ENCODE data around the gene LRRC25. TPM values are rescaled to one million over a fixed set of nuclear protein-coding genes. Genes with fewer than 3 reads are reported as not detected.
A peak's percentile ranks its signal among the peaks of the same experiment; 100 is the strongest.
"Not testable (repeated sequence)": the region's sequence is repeated elsewhere in the genome, so short reads cannot be mapped to it uniquely, and the experiment has no call there.

Gene LRRC25
- total and polyA plus RNA-seq, 8 donors = 0.98 to 11.2 (median 2.7) TPM; not detected in 2

- no peaks in the 10 kb centered on the region for H3K36me3 ChIP-seq
- no peak overlapping the region for H3K27ac ChIP-seq
- 42 to 50% (median 45%) methylated on average over 9 to 10 of the region's 10 CpGs for WGBS, 5 donors
- H3K4me3 ChIP-seq = no peak overlapping the region
- no peak for TF ChIP-seq POLR2AphosphoS5 (IDR thresholded peaks at IDR 0.05)
- TF ChIP-seq POLR2A (IDR thresholded peaks at IDR 0.05) = no peak
- peak in 5 of 7 experiments; percentile 13 to 64 (median 53) for TF ChIP-seq CTCF (IDR thresholded peaks at IDR 0.05)
- TF ChIP-seq EP300 (IDR thresholded peaks at IDR 0.05) = no peak
- peaks cover 0 to 26% (median 3%) of the 10 kb centered on the region in 4 donors for H3K4me1 ChIP-seq
- H3K27me3 ChIP-seq = peaks cover 0 to 3% (median 0%) of the 10 kb centered on the region in 3 donors
- DNase-seq = peak; percentile 55 to 74
- no peaks in the 10 kb centered on the region for H3K9me3 ChIP-seq
- intact Hi-C loops (cut with DNase I; ENCODE audit: low total_unique reads) = no loop called here
Measured at GRCh38 chr19:18408053-18408476, 10.6 kb upstream of the LRRC25 start.

- H3K27ac ChIP-seq = no peak overlapping the region
- WGBS, 5 donors = 90 to 95% (median 94%) methylated on average over 9 of the region's 9 CpGs
- H3K36me3 ChIP-seq = no peaks in the 10 kb centered on the region
- intact Hi-C loops (cut with DNase I; ENCODE audit: low total_unique reads) = no loop called here
- no peaks in the 10 kb centered on the region for H3K9me3 ChIP-seq
- peaks cover 0 to 39% (median 7%) of the 10 kb centered on the region in 4 donors for H3K4me1 ChIP-seq
- H3K27me3 ChIP-seq = no peaks in the 10 kb centered on the region
- no peak overlapping the region for H3K4me3 ChIP-seq
- DNase-seq = no peak
- TF ChIP-seq EP300 (IDR thresholded peaks at IDR 0.05) = no peak
- no peak for TF ChIP-seq POLR2A (IDR thresholded peaks at IDR 0.05)
- TF ChIP-seq POLR2AphosphoS5 (IDR thresholded peaks at IDR 0.05) = no peak
- no peak for TF ChIP-seq CTCF (IDR thresholded peaks at IDR 0.05)
Measured at GRCh38 chr19:18406749-18407148, 9.3 kb upstream of the LRRC25 start.

GRCh38 chr19:18405754-18406153, 8.3 kb upstream of the LRRC25 start:
- WGBS, 5 donors = 87 to 92% (median 90%) methylated on average over 10 to 11 of the region's 11 CpGs
- DNase-seq; H3K27me3 ChIP-seq; H3K36me3 ChIP-seq; H3K27ac ChIP-seq; H3K4me3 ChIP-seq; H3K9me3 ChIP-seq; intact Hi-C loops (cut with DNase I; ENCODE audit: low total_unique reads): not testable (repeated sequence)
- peaks cover 0 to 48% (median 8%) of the 10 kb centered on the region in 4 donors for H3K4me1 ChIP-seq

GRCh38 chr19:18402455-18403248, 5.2 kb upstream of the LRRC25 start:
- H3K9me3 ChIP-seq; H3K27me3 ChIP-seq; intact Hi-C loops (cut with DNase I; ENCODE audit: low total_unique reads); H3K36me3 ChIP-seq; DNase-seq; H3K4me3 ChIP-seq: not testable (repeated sequence)
- Histone ChIP-seq H3K27ac (peak overlapping the region in 4 of 5 donors; percentile 3 to 61 (median 40)), H3K4me1 (peaks cover 4 to 62% (median 21%) of the 10 kb centered on the region in 4 donors)
- WGBS, 5 donors = 43 to 74% (median 50%) methylated on average over 18 of the region's 18 CpGs

- peak overlapping the region in 3 of 5 donors; percentile 3 to 61 (median 54) for H3K27ac ChIP-seq
- WGBS, 5 donors = 43 to 46% (median 45%) methylated on average over 7 of the region's 7 CpGs
- intact Hi-C loops (cut with DNase I; ENCODE audit: low total_unique reads) = no loop called here
- peak in 1 of 2 donors; percentile 91 for DNase-seq
- no peak overlapping the region for H3K4me3 ChIP-seq
- peaks cover 0 to 17% (median 7%) of the 10 kb centered on the region in 3 donors for H3K27me3 ChIP-seq
- H3K4me1 ChIP-seq = peaks cover 11 to 72% (median 31%) of the 10 kb centered on the region in 4 donors
- no peaks in the 10 kb centered on the region for H3K9me3 ChIP-seq
- TF ChIP-seq EP300 (IDR thresholded peaks at IDR 0.05) = no peak
- TF ChIP-seq POLR2AphosphoS5 (IDR thresholded peaks at IDR 0.05) = no peak
- no peak for TF ChIP-seq POLR2A (IDR thresholded peaks at IDR 0.05)
- TF ChIP-seq CTCF (IDR thresholded peaks at IDR 0.05) = no peak
- no peaks in the 10 kb centered on the region for H3K36me3 ChIP-seq
Measured at GRCh38 chr19:18401580-18402112, 4.2 kb upstream of the LRRC25 start.
